MM.1S (cell line): Measurements from ENCODE around the gene CALM1.

Source experiments
- DNase-seq: peaks from one replicate; pipeline ENCODE4 v3.0.0-alpha.2; 2015
- H2AFZ ChIP-seq: fragments of 300-600 bp; sonication (generic); 2 replicates; pipeline ENCODE4 v1.6.0; 2016; ENCODE audit warnings: antibody characterized with exemption, low read length
- H3F3A ChIP-seq: fragments of 300-600 bp; sonication (generic); 2 replicates; pipeline ENCODE4 v1.6.1; 2016; ENCODE audit warnings: mild to moderate bottlenecking, antibody characterized with exemption, low read length, moderate library complexity, mixed read lengths; ENCODE audit not compliant: insufficient read depth
- H3K27ac ChIP-seq: fragments of 300-600 bp; sonication (generic); 2 replicates; pipeline ENCODE4 v1.5.1; 2016; ENCODE audit warnings: mild to moderate bottlenecking, low read length
- H3K27me3 ChIP-seq: fragments of 300-600 bp; sonication (generic); replicated peaks from 2 replicates; pipeline ENCODE4 v1.6.0; 2016; ENCODE audit warnings: low read length; ENCODE audit not compliant: insufficient read depth
- H3K36me3 ChIP-seq: fragments of 300-600 bp; sonication (generic); replicated peaks from 2 replicates; pipeline ENCODE4 v1.6.1; 2016; ENCODE audit warnings: mild to moderate bottlenecking, low read length, mixed read lengths; ENCODE audit not compliant: insufficient read depth
- H3K4me1 ChIP-seq: fragments of 300-600 bp; sonication (generic); 2 replicates; pipeline ENCODE4 v1.6.1; 2016; ENCODE audit warnings: low read length, mixed read lengths
- H3K4me2 ChIP-seq: fragments of 300-600 bp; sonication (generic); 2 replicates; pipeline ENCODE4 v1.6.0; 2016; ENCODE audit warnings: low read depth, low read length
- H3K4me3 ChIP-seq: fragments of 300-600 bp; sonication (generic); 2 replicates; pipeline ENCODE4 v1.5.1; 2016; ENCODE audit warnings: low read length, mixed read lengths
- H3K79me2 ChIP-seq: fragments of 300-600 bp; sonication (generic); 2 replicates; pipeline ENCODE4 v1.6.1; 2016; ENCODE audit warnings: mixed run types, low read length, mixed read lengths
- H3K9ac ChIP-seq: fragments of 300-600 bp; sonication (generic); 2 replicates; pipeline ENCODE4 v1.6.1; 2016; ENCODE audit warnings: low read length, mixed read lengths
- H3K9me2 ChIP-seq: fragments of 300-600 bp; sonication (generic); replicated peaks from 2 replicates; pipeline ENCODE4 v1.6.1; 2016; ENCODE audit warnings: mild to moderate bottlenecking, low read length, mixed read lengths; ENCODE audit not compliant: insufficient read depth
- H3K9me3 ChIP-seq: fragments of 300-600 bp; sonication (generic); replicated peaks from 2 replicates; pipeline ENCODE4 v1.6.1; 2016; ENCODE audit warnings: mild to moderate bottlenecking, low read length, mixed read lengths; ENCODE audit not compliant: insufficient read depth
- H4K20me1 ChIP-seq: fragments of 300-600 bp; sonication (generic); 2 replicates; pipeline ENCODE4 v1.6.1; 2016; ENCODE audit warnings: mild to moderate bottlenecking, low read length, moderate library complexity, mixed read lengths; ENCODE audit not compliant: insufficient read depth
- EZH2 ChIP-seq: fragments of 300-600 bp; sonication (generic); optimal IDR thresholded peaks from 2 replicates; pipeline ENCODE3; 2017; ENCODE audit warnings: low read depth, mild to moderate bottlenecking, antibody characterized with exemption, low read length, mixed read lengths
- EZH2phosphoT487 ChIP-seq: fragments of 300-600 bp; sonication (generic); IDR thresholded peaks from 2 replicates; pipeline ENCODE4 v1.6.1; 2018; ENCODE audit warnings: antibody characterized with exemption, low read length
- TF ChIP-seq, protein P1 (sequence below): fragments of 300-600 bp; sonication (generic); IDR thresholded peaks from 2 replicates; pipeline ENCODE4 v1.5.1; 2016; ENCODE audit warnings: antibody characterized with exemption, low read length, mixed read lengths

The CALM1 gene

GRCh38 chr14:90406384-90406798, 9.6 kb downstream of the CALM1 start:
- H3K27ac ChIP-seq: no peak overlapping the region
- H3K4me3 ChIP-seq: no peak overlapping the region
- no peaks in the 10 kb centered on the region for H3K9me2 ChIP-seq
- H3K36me3 ChIP-seq: no peaks in the 10 kb centered on the region; the same call in 1 of the 2 replicates
- no peaks in the 10 kb centered on the region for H3F3A ChIP-seq
- no peak overlapping the region for H3K9ac ChIP-seq
- TF ChIP-seq EZH2 (no peak), EZH2phosphoT487 (no peak)
- TF ChIP-seq, protein P1, sequence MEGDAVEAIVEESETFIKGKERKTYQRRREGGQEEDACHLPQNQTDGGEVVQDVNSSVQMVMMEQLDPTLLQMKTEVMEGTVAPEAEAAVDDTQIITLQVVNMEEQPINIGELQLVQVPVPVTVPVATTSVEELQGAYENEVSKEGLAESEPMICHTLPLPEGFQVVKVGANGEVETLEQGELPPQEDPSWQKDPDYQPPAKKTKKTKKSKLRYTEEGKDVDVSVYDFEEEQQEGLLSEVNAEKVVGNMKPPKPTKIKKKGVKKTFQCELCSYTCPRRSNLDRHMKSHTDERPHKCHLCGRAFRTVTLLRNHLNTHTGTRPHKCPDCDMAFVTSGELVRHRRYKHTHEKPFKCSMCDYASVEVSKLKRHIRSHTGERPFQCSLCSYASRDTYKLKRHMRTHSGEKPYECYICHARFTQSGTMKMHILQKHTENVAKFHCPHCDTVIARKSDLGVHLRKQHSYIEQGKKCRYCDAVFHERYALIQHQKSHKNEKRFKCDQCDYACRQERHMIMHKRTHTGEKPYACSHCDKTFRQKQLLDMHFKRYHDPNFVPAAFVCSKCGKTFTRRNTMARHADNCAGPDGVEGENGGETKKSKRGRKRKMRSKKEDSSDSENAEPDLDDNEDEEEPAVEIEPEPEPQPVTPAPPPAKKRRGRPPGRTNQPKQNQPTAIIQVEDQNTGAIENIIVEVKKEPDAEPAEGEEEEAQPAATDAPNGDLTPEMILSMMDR: no peak
- H3K27me3 ChIP-seq: no peaks in the 10 kb centered on the region
- H2AFZ ChIP-seq: no peak overlapping the region
- H3K9me3 ChIP-seq: no peaks in the 10 kb centered on the region
- no peak overlapping the region for H3K4me2 ChIP-seq
- no peak for DNase-seq
- no peaks in the 10 kb centered on the region for H4K20me1 ChIP-seq
- no peaks in the 10 kb centered on the region for H3K79me2 ChIP-seq
- H3K4me1 ChIP-seq: no peaks in the 10 kb centered on the region

DNA sequence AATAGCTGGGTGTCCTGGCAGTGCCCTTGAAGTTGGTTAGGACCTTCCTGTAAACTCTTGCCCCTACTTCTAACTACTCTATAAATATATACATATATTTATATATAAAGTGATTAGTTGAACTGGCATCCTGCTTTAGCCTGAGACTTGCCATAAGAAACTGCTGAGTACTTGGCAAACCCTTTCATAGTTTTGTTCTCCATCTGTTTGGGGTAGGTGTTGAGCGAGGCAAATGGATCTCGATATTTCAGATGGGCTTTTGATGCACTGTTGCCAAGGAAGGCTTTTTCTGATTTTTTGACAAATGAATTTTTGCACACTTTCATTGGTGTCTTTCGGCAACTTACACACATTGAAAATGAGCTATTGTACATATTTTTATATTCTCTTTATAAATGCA, 10.4 kb downstream of the CALM1 start:
- TF ChIP-seq EZH2: no peak
- TF ChIP-seq EZH2phosphoT487: no peak
- TF ChIP-seq, protein P1: no peak
- H3K4me3 ChIP-seq: no peak overlapping the region
- H2AFZ ChIP-seq: no peak overlapping the region
- H3F3A ChIP-seq: no peaks in the 10 kb centered on the region
- no peak overlapping the region for H3K27ac ChIP-seq
- H3K79me2 ChIP-seq: no peaks in the 10 kb centered on the region
- H3K4me2 ChIP-seq: no peak overlapping the region
- H3K9me3 ChIP-seq: no peaks in the 10 kb centered on the region
- no peaks in the 10 kb centered on the region for H3K27me3 ChIP-seq
- DNase-seq: no peak
- H3K9me2 ChIP-seq: no peaks in the 10 kb centered on the region
- no peak overlapping the region for H3K9ac ChIP-seq
- H4K20me1 ChIP-seq: no peaks in the 10 kb centered on the region
- no peaks in the 10 kb centered on the region; the same call in 1 of the 2 replicates for H3K36me3 ChIP-seq
- H3K4me1 ChIP-seq: no peaks in the 10 kb centered on the region

DNA sequence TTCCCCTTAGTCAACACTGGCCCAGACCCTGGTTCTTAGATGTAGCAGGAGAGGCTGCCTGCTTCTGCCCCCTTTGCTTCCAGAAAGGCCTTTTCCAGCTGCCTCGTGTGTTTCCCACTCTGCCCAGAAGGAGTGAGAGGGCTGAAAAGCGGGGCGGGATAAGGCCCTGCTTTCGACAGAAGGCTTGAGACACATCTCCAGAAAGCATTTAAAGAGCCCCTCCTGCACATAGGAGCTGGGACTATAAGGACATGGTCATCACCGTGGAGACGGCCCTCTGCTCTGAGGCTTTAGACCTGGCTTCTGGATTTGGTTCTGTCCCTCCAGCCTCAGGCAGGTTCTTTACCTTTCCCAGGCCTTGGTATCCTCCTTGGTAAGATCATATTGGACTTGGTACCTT, 11.9 kb downstream of the CALM1 start:
- no peak for DNase-seq
- no peak overlapping the region for H3K4me2 ChIP-seq

More for the DNA sequence above, 11.9 kb downstream of the CALM1 start:
- Histone ChIP-seq H3K9me2 (no peaks in the 10 kb centered on the region), H4K20me1 (no peaks in the 10 kb centered on the region), H3K36me3 (no peaks in the 10 kb centered on the region; the same call in 1 of the 2 replicates), H3K27me3 (no peaks in the 10 kb centered on the region), H3K9ac (no peak overlapping the region), H3F3A (no peaks in the 10 kb centered on the region), H3K4me3 (no peak overlapping the region), H3K79me2 (no peaks in the 10 kb centered on the region), H3K27ac (no peak overlapping the region), H3K4me1 (no peaks in the 10 kb centered on the region), H3K9me3 (no peaks in the 10 kb centered on the region), H2AFZ (no peak overlapping the region)
- no peak for TF ChIP-seq EZH2phosphoT487
- TF ChIP-seq EZH2: no peak
- TF ChIP-seq, protein P1: no peak
